ENCODE measurements around the gene PLPPR4.

- TF ChIP-seq CTCF (optimal IDR thresholded peaks at IDR 0.05 in 1 of 3, IDR thresholded peaks at IDR 0.05 in 1 of 3, conservative IDR thresholded peaks at IDR 0.05 in 1 of 3; ENCODE audit: extremely low read depth in 1 of 3, insufficient read depth in 2 of 3, low read length in 3 of 3) (no peak), EZH2 (IDR thresholded peaks at IDR 0.05; ENCODE audit: low read length) (no peak)
Observed at GRCh38 chr1:99269321-99269720, 5.0 kb downstream of the PLPPR4 start.

Measured in keratinocyte (primary cell).